ENCODE results near the gene RNF148.

GRCh38 chr7:122688400-122688998 is 14.2 kb downstream of the RNF148 start:
- no peak for TF ChIP-seq POLR2A (IDR thresholded peaks at IDR 0.05)
- TF ChIP-seq CTCF (IDR thresholded peaks at IDR 0.05), result no peak
